ENCODE data around the gene MARCHF9. TPM values are rescaled to one million over a fixed set of nuclear protein-coding genes. Genes with fewer than 3 reads are reported as not detected.
"Not testable (repeated sequence)": the region's sequence is repeated elsewhere in the genome, so short reads cannot be mapped to it uniquely, and the experiment has no call there.

MARCHF9 gene
- total RNA-seq, 2 experiments from 2014 or later, result 23.6 to 24.4 TPM

DNA sequence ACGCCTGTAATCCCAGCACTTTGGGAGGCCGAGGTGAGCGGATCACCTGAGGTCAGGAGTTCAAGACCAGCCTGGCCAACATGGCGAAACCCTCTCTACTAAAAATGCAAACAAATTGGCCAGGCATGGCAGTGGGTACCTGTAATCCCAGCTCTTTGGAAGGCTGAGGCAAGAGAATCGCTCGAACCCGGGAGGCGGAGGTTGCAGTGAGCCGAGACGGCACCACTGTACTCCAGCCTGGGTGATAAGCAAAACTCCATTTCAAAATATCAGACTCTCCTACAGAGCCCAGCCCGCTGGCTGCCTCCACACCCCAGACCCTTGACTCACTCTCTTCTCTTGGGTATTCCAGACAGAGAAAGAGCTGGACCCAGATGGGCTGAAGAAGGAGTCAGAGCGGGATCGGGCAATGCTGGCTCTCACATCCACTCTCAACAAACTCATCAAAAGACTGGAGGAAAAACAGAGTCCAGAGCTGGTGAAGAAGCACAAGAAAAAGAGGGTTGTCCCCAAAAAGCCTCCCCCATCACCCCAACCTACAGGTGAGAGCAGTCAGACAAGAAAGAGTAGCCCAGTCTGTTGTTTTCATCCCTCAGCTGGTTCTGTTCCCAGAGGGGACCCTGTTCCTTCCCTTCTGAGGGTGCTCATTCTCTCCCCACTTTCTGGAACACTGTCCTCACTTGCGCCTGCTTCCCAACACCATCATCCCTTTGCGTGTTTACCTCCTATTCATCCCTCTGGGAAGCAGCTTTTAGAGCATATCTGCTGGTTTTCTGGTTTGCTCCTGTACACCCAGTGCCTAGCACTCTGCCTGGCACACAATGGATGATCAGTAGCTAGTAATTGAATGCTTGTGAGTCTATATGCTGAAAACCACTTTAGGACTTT is 36.0 kb upstream of the MARCHF9 start:
- POLR2A ChIA-PET, result interaction anchor here (0.6 to 1.5 kb wide), 7 partner anchors 12 to 1938 kb away, joined by 3 to 5 read pairs (median 3); partner anchors contain the start of genes CYP27B1 and OS9
- Mint-ChIP-seq H3K27me3 (ENCODE audit: low read depth) (no peaks in the 10 kb centered on the region), H3K4me3 (no peak overlapping the region), H3K36me3 (ENCODE audit: low read depth) (peaks cover 51% of the 10 kb centered on the region), H3K9me3 (ENCODE audit: insufficient read depth) (no peaks in the 10 kb centered on the region), H3K27ac (no peak overlapping the region), H3K4me1 (ENCODE audit: low read depth) (no peaks in the 10 kb centered on the region)
- CTCF ChIA-PET, result interaction anchor here (1.2 to 1.4 kb wide), 2 partner anchors 86 to 134 kb away, joined by 4 read pairs; partner anchors contain the start of gene B4GALNT1
- DNase-seq, result no peak
- ATAC-seq, result no peak

DNA sequence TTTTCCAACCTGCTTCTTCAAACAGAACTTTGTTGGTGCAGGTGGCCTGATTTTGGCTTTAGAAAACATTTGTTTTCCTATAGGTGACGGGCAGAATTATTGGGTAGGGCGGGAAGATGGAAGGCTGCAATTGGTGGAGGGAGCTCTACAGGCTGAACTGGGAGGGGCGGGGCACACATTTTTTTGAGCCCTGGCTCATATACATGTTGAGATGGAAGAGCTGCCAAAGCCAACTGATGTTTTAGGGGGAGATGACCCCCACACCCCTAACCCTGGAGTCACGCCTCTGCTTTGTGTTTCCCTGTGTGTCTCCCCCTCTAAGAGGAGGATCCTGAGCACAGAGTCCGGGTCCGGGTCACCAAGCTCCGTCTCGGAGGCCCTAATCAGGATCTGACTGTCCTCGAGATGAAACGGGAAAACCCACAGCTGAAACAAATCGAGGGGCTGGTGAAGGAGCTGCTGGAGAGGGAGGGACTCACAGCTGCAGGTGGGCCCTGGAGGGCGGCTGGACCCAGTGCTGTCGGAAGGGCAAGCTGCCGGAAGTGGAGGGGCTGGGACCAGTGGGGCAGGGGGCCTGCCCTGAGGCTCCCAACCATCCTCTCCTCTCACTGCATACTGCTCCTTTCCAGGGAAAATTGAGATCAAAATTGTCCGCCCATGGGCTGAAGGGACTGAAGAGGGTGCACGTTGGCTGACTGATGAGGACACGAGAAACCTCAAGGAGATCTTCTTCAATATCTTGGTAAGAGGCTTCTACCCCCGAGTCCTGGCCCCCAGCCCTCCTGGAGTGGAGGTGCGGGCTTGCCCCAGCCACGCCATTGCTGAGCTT is 34.9 kb upstream of the MARCHF9 start:
- no peak for ATAC-seq
- Mint-ChIP-seq H3K36me3 (ENCODE audit: low read depth) (peaks cover 56% of the 10 kb centered on the region), H3K27ac (peak overlapping the region; percentile 63)

DNA sequence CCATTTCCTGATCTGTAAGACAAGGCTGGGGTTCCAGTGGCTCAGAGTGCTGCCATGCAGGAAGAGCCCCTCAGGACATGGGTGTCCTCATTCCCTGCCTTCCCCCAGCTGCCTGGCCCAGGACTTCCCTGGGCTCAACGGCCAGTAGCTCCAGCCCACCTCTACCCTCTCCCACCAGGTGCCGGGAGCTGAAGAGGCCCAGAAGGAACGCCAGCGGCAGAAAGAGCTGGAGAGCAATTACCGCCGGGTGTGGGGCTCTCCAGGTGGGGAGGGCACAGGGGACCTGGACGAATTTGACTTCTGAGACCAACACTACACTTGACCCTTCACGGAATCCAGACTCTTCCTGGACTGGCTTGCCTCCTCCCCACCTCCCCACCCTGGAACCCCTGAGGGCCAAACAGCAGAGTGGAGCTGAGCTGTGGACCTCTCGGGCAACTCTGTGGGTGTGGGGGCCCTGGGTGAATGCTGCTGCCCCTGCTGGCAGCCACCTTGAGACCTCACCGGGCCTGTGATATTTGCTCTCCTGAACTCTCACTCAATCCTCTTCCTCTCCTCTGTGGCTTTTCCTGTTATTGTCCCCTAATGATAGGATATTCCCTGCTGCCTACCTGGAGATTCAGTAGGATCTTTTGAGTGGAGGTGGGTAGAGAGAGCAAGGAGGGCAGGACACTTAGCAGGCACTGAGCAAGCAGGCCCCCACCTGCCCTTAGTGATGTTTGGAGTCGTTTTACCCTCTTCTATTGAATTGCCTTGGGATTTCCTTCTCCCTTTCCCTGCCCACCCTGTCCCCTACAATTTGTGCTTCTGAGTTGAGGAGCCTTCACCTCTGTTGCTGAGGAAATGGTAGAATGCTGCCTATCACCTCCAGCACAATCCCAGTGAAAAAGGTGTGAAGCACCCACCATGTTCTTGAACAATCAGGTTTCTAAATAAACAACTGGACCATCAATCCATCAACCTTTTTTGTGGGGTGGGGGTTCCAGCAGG is 34.0 kb upstream of the MARCHF9 start:
- no peak for ATAC-seq
- CTCF ChIA-PET, result interaction anchor here (0.9 to 1.2 kb wide), 2 partner anchors 11 to 21 kb away, joined by 3 to 5 read pairs; no protein-coding TSS in a partner anchor
- H3K9me3 Mint-ChIP-seq (ENCODE audit: insufficient read depth), result no peaks in the 10 kb centered on the region
- no peaks in the 10 kb centered on the region for H3K27me3 Mint-ChIP-seq (ENCODE audit: low read depth)
- H3K4me1 Mint-ChIP-seq (ENCODE audit: low read depth), result peaks cover 7% of the 10 kb centered on the region
- POLR2A ChIA-PET, result interaction anchor here (0.5 to 1.9 kb wide), 8 partner anchors 8 to 220 kb away, joined by 3 to 6 read pairs (median 4); partner anchors contain the start of genes CYP27B1 and OS9
- peaks cover 58% of the 10 kb centered on the region for H3K36me3 Mint-ChIP-seq (ENCODE audit: low read depth)
- H3K4me3 Mint-ChIP-seq, result no peak overlapping the region
- no peak for DNase-seq
- peak overlapping the region; percentile 63 for H3K27ac Mint-ChIP-seq

More for the DNA sequence above, 34.9 kb upstream of the MARCHF9 start:
- H3K27me3 Mint-ChIP-seq (ENCODE audit: low read depth), result no peaks in the 10 kb centered on the region
- no peak for DNase-seq
- no peak overlapping the region for H3K4me3 Mint-ChIP-seq
- no peaks in the 10 kb centered on the region for H3K9me3 Mint-ChIP-seq (ENCODE audit: insufficient read depth)
- ChIA-PET CTCF (interaction anchor here (0.9 to 1.4 kb wide), 3 partner anchors 11 to 135 kb away, joined by 3 to 4 read pairs (median 4); partner anchors contain the start of gene B4GALNT1), POLR2A (interaction anchor here (0.6 to 1.5 kb wide), 9 partner anchors 13 to 1939 kb away, joined by 3 to 5 read pairs (median 4); partner anchors contain the start of genes CYP27B1 and OS9)
- H3K4me1 Mint-ChIP-seq (ENCODE audit: low read depth), result peaks cover 4% of the 10 kb centered on the region

DNA sequence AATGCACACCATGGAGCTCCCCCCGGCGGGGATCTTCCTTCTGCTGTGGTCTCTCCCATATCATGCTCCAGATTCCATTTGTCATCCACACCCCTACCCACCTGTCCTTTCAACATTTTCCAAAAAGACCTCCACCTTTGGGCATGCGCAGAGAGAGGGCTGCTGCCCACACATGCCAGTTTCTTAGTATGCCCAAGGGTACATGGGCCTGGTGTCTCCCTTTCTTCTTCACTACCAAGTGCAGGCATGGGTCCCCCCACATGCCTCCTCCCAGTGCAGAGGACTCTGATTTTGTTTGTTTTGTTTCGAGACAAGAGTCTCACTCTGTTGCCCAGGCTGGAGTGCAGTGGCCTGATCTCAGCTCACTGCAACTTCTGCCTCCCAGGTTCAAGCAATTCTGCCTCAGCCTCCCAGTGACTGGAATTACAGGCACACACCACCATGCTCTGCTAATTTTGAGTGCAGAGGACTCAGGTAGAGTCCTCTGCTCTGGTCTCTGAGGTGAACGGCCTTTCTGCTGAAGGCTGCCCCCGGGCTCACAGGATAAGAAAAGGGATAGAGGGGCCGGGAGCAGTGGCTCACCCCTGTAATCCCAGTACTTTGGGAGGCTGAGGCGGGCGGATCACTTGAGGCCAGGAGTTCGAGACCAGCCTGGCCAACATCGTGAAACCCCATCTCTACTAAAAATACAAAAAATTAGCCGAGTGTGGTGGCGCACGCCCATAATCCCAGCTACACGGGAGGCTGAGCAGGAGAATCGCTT is 32.9 kb upstream of the MARCHF9 start:
- not testable (repeated sequence) for H3K27me3 Mint-ChIP-seq (ENCODE audit: low read depth); ATAC-seq; H3K4me3 Mint-ChIP-seq; H3K9me3 Mint-ChIP-seq (ENCODE audit: insufficient read depth); DNase-seq
- POLR2A ChIA-PET, result interaction anchor here (0.7 to 1.9 kb wide), 4 partner anchors 9 to 84 kb away, joined by 3 to 6 read pairs (median 4); partner anchors contain the start of gene OS9
- CTCF ChIA-PET, result interaction anchor here (0.6 to 1.2 kb wide), 3 partner anchors 20 to 158 kb away, joined by 3 to 5 read pairs (median 5); partner anchors contain the start of gene TSPAN31
- peak overlapping the region; percentile 55 for H3K27ac Mint-ChIP-seq
- H3K36me3 Mint-ChIP-seq (ENCODE audit: low read depth), result peaks cover 58% of the 10 kb centered on the region
- peaks cover 10% of the 10 kb centered on the region for H3K4me1 Mint-ChIP-seq (ENCODE audit: low read depth)

DNA sequence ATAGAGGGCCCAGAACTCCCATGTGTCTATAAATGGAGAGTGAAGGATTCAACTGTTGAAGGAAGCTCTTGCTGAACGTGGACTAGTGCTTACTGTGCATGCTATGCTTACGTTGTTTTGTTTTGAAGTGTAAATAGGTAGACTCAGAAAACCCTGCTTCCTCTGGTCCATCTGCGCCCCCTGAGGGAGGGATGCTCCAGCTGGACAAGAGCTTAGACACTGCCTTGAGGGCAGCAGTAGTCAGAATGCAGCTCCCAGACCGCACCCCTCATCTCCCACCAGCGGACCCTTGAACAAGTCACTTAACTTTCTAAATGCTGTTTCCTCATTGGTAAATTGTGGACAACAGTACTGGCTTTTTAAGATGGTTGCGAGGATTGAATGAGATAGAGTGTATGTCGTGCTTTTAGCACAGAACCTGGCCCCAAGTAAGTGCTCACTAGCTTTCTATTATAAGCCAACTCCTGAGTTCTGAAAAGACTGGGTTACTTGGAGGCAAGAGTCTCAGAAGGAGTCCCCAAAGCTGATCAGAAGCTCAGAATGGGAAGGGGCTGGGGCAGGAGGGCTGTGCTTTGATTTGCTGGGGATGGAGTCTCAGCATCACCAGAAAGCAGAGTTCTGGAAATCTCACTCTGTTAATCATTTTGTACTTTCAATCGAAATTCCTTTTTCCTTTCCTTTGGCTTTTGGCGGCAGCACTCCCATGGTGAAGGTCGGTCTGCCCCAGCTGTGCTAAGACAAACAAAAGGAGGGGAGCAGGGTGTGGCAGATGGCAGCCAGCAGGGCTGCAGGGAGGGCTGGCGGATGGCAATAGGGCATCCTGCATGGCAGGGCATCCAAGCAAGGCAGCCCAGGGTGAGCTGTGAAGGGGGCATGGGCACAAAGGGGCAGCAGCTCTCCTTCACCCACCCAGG is 31.9 kb upstream of the MARCHF9 start:
- peak overlapping the region; percentile 50 for H3K27ac Mint-ChIP-seq
- no peak overlapping the region for H3K4me3 Mint-ChIP-seq
- peaks cover 12% of the 10 kb centered on the region for H3K4me1 Mint-ChIP-seq (ENCODE audit: low read depth)
- peaks cover 62% of the 10 kb centered on the region for H3K36me3 Mint-ChIP-seq (ENCODE audit: low read depth)
- ATAC-seq, result no peak
- ChIA-PET POLR2A (interaction anchor here (0.6 to 1.9 kb wide), 4 partner anchors 10 to 118 kb away, joined by 3 to 6 read pairs (median 4); no protein-coding TSS in a partner anchor), CTCF (interaction anchor here (1.0 kb wide), 1 partner anchor 21 kb away, joined by 5 read pairs; the partner anchor contains the start of gene TSPAN31)
- H3K9me3 Mint-ChIP-seq (ENCODE audit: insufficient read depth), result no peaks in the 10 kb centered on the region
- H3K27me3 Mint-ChIP-seq (ENCODE audit: low read depth), result no peaks in the 10 kb centered on the region
- DNase-seq, result no peak

DNA sequence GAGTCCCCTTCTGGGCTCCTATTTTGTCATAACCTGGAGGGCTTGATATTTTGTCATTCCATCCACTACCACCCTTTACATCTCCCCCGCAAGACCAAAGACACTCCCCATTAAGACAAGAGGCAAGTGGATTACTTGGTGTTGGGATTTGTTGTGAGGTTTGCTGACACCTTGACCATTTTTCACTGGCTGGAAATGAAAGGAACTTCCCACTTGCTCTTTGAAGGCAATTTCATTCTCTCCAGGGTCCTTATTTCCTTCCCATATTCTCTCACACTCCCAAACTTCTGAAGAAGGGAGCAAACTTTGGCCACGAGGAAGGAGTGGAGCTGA is 31.3 kb upstream of the MARCHF9 start:
- CTCF ChIA-PET, result no interaction called here
- Mint-ChIP-seq H3K4me3 (no peak overlapping the region), H3K36me3 (ENCODE audit: low read depth) (peaks cover 64% of the 10 kb centered on the region), H3K4me1 (ENCODE audit: low read depth) (peaks cover 12% of the 10 kb centered on the region), H3K27ac (no peak overlapping the region), H3K27me3 (ENCODE audit: low read depth) (no peaks in the 10 kb centered on the region), H3K9me3 (ENCODE audit: insufficient read depth) (no peaks in the 10 kb centered on the region)
- POLR2A ChIA-PET, result interaction anchor here (0.6 to 1.4 kb wide), 3 partner anchors 9 to 118 kb away, joined by 3 to 5 read pairs (median 3); no protein-coding TSS in a partner anchor
- DNase-seq, result no peak
- no peak for ATAC-seq

DNA sequence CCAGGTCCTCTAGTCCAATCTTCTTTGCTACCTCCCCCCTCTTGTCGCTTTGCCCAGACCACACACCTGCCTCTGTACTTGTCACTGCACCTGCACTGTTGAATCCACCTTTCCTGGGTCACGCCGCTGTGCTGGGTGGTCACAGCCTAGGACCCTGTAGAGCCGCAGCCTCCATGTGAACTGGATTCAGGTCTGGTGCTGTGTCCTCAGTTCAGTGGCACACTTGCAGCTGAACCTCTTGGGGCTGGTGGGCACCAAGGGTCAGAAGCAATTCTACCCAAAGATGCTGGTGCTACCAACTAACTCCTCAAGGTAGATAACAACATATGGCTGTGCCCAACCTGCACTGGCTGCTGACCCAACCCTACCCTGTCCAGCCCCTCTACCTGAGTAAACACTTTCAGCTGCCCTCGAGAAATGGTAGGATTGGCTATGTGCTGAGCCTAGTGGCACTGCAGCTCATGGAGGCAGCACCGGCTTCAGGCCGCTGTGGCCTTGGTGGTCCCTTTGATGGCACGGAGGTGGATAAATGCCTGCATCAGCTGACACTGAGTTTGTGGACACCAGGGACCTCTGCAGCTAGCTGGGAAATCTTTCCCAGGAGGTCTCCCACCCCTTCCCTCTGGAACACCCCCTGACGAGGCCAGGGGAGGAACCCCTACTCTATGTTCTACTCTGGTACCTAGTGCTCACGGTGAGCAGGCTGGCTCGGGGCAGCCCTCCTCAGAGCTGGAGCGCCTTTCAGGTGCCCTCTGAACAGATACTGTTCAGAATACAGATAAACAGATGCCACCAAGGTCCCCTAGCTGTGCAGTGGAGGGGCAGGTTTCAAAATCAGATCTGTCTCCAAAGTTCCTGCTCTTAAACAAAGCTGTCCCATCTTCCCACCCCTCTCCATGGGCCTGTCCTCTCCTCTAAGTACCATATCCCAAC is 30.6 kb upstream of the MARCHF9 start:
- no peaks in the 10 kb centered on the region for H3K27me3 Mint-ChIP-seq (ENCODE audit: low read depth)
- H3K27ac Mint-ChIP-seq, result peak overlapping the region; percentile 57
- POLR2A ChIA-PET, result interaction anchor here (0.6 to 0.9 kb wide), 2 partner anchors 17 to 88 kb away, joined by 3 to 5 read pairs; no protein-coding TSS in a partner anchor
- ATAC-seq (no peak), DNase-seq (no peak)
- peaks cover 12% of the 10 kb centered on the region for H3K4me1 Mint-ChIP-seq (ENCODE audit: low read depth)
- CTCF ChIA-PET, result interaction anchor here (0.7 kb wide), 1 partner anchor 100 kb away, joined by 4 read pairs; no protein-coding TSS in a partner anchor
- no peaks in the 10 kb centered on the region for H3K9me3 Mint-ChIP-seq (ENCODE audit: insufficient read depth)
- H3K36me3 Mint-ChIP-seq (ENCODE audit: low read depth), result peaks cover 63% of the 10 kb centered on the region
- no peak overlapping the region for H3K4me3 Mint-ChIP-seq

DNA sequence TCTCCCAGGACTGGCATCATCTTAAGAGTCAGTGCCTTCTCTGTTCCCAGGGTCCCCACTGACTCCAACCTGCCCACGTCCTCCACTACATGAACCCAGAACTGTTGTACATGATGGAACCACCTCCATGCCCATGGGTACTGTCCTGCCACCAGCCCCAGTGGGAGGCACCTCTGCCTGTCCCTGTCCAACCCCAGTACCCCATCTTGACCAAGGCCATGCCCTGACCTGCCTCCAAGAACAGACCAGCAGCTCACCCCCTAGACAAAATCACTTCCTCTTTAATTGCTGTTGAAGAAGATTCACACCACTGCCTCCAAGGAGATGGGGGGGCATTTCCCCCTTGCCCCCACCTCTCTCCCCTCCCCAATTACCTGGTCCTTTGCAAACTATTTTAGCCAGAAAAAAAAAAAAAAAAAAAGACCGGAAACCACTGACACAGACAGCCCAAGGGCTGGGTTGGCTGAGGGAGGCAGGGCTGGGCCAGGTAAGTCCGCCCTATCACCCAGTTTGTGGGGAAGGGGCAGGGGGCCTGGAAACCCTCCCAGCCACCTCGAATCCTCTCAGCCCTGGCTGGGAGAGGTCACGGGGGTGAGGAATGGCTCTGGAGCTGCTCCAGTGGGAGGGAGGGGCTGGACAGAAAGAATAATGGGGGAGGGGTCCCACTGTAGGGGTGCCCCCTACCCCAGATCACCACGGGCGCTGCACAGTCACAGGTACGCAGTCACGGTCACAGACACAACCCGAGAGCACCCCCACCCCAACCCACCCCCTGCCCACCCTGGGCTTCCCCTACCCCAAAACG is 29.8 kb upstream of the MARCHF9 start:
- POLR2A ChIA-PET, result interaction anchor here (0.9 kb wide), 1 partner anchor 16 kb away, joined by 5 read pairs; no protein-coding TSS in a partner anchor
- Mint-ChIP-seq H3K27me3 (ENCODE audit: low read depth) (no peaks in the 10 kb centered on the region), H3K4me3 (no peak overlapping the region), H3K27ac (peak overlapping the region; percentile 56), H3K9me3 (ENCODE audit: insufficient read depth) (no peaks in the 10 kb centered on the region), H3K4me1 (ENCODE audit: low read depth) (peaks cover 12% of the 10 kb centered on the region), H3K36me3 (ENCODE audit: low read depth) (peaks cover 63% of the 10 kb centered on the region)
- CTCF ChIA-PET, result interaction anchor here (0.7 to 2.0 kb wide), 3 partner anchors 17 to 99 kb away, joined by 3 to 10 read pairs (median 4); partner anchors contain the start of gene TSPAN31
- DNase-seq (no peak), ATAC-seq (no peak)

All from activated CD8-positive, alpha-beta T cell treated with anti-CD3 and anti-CD28 coated beads, Interleukin-2, amount 10 ng/mL, durations not matched to agents 7 days and 5 days (primary cell).